K562 (cell line): ENCODE data around the gene ZBTB39. TPM values are rescaled to one million over a fixed set of nuclear protein-coding genes. Genes with fewer than 3 reads are reported as not detected.
A peak's percentile ranks its signal among the peaks of the same experiment; 100 is the strongest.

Experiments
- EP400 ChIP-seq: fragments of 450-650 bp; IDR thresholded peaks from 2 replicates; pipeline ENCODE4 v1.6.1; 2017; ENCODE audit warnings: antibody characterized with exemption, mild to moderate bottlenecking, moderate library complexity
- KAT8 ChIP-seq: fragments of 450-650 bp; IDR thresholded peaks from 2 replicates; pipeline ENCODE4 v1.6.1; 2016; ENCODE audit warnings: low read depth, mild to moderate bottlenecking
- KLF13 ChIP-seq: fragments of 450-650 bp; IDR thresholded peaks from 2 replicates; pipeline ENCODE4 v1.6.1; 2016; ENCODE audit warnings: missing genetic modification characterization, low read depth, mild to moderate bottlenecking, missing compliant biosample characterization, moderate library complexity, borderline replicate concordance
- MBD1 ChIP-seq: fragments of 250-450 bp; sonication (Bioruptor Pico); IDR thresholded peaks from 2 replicates; pipeline ENCODE4 v1.8.0; 2022; ENCODE audit warnings: inconsistent platforms
- MYNN ChIP-seq, 2 experiments: sonication (generic); formaldehyde crosslinking in 1 of 2; IDR thresholded peaks; 2 replicates each; pipeline versions ENCODE4 v1.5.0 to v1.6.1; 2016 to 2020; ENCODE audit warnings: antibody characterized with exemption in 1 of 2, missing genetic modification reagents in 1 of 2
- PKNOX1 ChIP-seq: fragments of 450-650 bp; IDR thresholded peaks from 2 replicates; pipeline ENCODE4 v1.6.1; 2016
- TEAD2 ChIP-seq: fragments of 450-650 bp; IDR thresholded peaks from 2 replicates; pipeline ENCODE4 v1.6.1; 2016; ENCODE audit warnings: missing genetic modification characterization, control low read depth, missing compliant biosample characterization
- YY1 ChIP-seq, 3 experiments: IDR thresholded peaks; 2 replicates each; pipeline ENCODE4 v1.6.1; 2011; ENCODE audit warnings: low read length in 2 of 3, mild to moderate bottlenecking in 2 of 3, moderate library complexity in 2 of 3, borderline replicate concordance in 1 of 3, control low read depth in 1 of 3, low read depth in 1 of 3; ENCODE audit not compliant: insufficient read depth in 3 of 3, insufficient replicate concordance in 2 of 3, control insufficient read depth in 1 of 3, insufficient read length in 1 of 3; ENCODE audit errors: extremely low read depth in 1 of 3
- ZMIZ1 ChIP-seq, 2 experiments: fragments of 150-350 bp in 1 of 2; IDR thresholded peaks; 2 replicates each; pipeline ENCODE4 v1.6.1; 2012 to 2016; ENCODE audit warnings: low read depth in 2 of 2, low read length in 2 of 2, mild to moderate bottlenecking in 1 of 2, moderate library complexity in 1 of 2
- ZNF280A ChIP-seq: fragments of 450-650 bp; IDR thresholded peaks from 2 replicates; pipeline ENCODE4 v1.6.1; 2018; ENCODE audit warnings: mild to moderate bottlenecking, low read depth; ENCODE audit not compliant: partially characterized antibody
- ZNF584 ChIP-seq: fragments of 200-800 bp; sonication (Bioruptor generic); IDR thresholded peaks from 2 replicates; pipeline ENCODE4 v1.6.1; 2016; ENCODE audit warnings: low read depth, mild to moderate bottlenecking, missing genetic modification characterization, missing compliant biosample characterization
- polyA plus RNA-seq, 8 experiments: library from polyadenylated mRNA; depleted of rRNA in 4 of 8; stranded (reverse) in 5 of 8; unstranded in 3 of 8; fragments of >200 nt; fragmentation: Nextera tagmentation in 2 of 8; fragmentation: Illumina TruSeq in 1 of 8; extraction: Ambion mirVana in 2 of 8; extraction: Trizol in 1 of 8; gene quantifications; 2 replicates each; pipeline versions ENCODE4 v1.2.1 to v1.2.3, GENCODE V29; 2011 to 2014; ENCODE audit warnings: inconsistent platforms in 1 of 8, missing spikeins in 1 of 8
- total RNA-seq, 7 experiments: library from RNA; depleted of rRNA in 6 of 7; stranded (reverse); fragments of >200 nt in 6 of 7; fragmentation: Illumina TruSeq in 2 of 7; extraction: Trizol in 2 of 7; gene quantifications; 2 replicates each; pipeline versions ENCODE4 v1.2.1 to v1.2.3, GENCODE V29; 2011 to 2021; ENCODE audit warnings: low replicate concordance in 1 of 7

The ZBTB39 gene
- total and polyA plus RNA-seq, 9 of the 15 experiments (the other 6 are each of a cell fraction or from before 2014, with no cell fraction given), result 3.3 to 13.3 (median 8.6) TPM

- TF ChIP-seq MBD1 (CRISPR knock-in tag), result no peak
- peak; percentile 41; the same call in 1 of the 2 replicates for TF ChIP-seq MYNN (IDR thresholded peaks at IDR 0.05)
- TF ChIP-seq MYNN (CRISPR knock-in tag; IDR thresholded peaks at IDR 0.05), result no peak
- TF ChIP-seq ZNF584 (CRISPR knock-in tag), result no peak
- TF ChIP-seq ZMIZ1 (IDR thresholded peaks at IDR 0.05; ENCODE audit: low read depth in 2 of 2, low read length in 2 of 2), result 0 out of 4 replicates have a peak, but pooled peaks of 1 of the 2 experiments have one; percentile 30
- TF ChIP-seq KLF13, result no peak
- peak in 1 of 3 experiments; percentile 37 for TF ChIP-seq YY1 (IDR thresholded peaks at IDR 0.05; ENCODE audit: borderline replicate concordance in 1 of 3, control insufficient read depth in 1 of 3, extremely low read depth in 1 of 3, insufficient read depth in 3 of 3, insufficient read length in 1 of 3, insufficient replicate concordance in 2 of 3, low read depth in 1 of 3, low read length in 2 of 3)
- TF ChIP-seq KAT8, result no peak
- TF ChIP-seq ZNF280A, result no peak
- 0 out of 2 replicates have a peak, but pooled peaks have one; percentile 26 for TF ChIP-seq PKNOX1
- peak; percentile 83 for TF ChIP-seq TEAD2
- TF ChIP-seq EP400, result 0 out of 2 replicates have a peak, but pooled peaks have one; percentile 0
Measured at GRCh38 chr12:57001448-57001906, 4.9 kb downstream of the ZBTB39 start (continued).
